ENCODE measurements around the gene SPOP.
"Not testable (repeated sequence)": the region's sequence is repeated elsewhere in the genome, so short reads cannot be mapped to it uniquely, and the experiment has no call there.

Gene SPOP

DNA sequence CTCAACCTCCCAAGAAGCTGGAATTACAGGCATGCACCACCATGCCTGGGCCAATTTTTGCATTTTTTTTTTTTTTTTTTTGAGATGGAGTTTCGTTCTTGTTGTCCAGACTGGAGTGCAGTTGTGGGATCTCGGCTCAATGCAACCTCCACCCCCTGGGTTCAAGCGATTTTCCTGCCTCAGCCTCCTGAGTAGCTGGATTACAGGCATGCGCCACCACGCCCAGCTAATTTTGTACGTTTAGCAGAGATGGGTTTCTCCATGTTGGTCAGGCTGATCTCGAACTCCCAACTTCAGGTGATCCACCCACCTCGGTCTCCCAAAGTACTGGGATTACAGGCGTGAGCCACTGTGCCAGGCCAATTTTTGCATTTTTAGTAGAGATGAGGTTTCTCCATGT is 127.1 kb downstream of the SPOP start:
- DNase-seq (ENCODE audit: low read depth in 2 of 2) = not testable (repeated sequence)

DNA sequence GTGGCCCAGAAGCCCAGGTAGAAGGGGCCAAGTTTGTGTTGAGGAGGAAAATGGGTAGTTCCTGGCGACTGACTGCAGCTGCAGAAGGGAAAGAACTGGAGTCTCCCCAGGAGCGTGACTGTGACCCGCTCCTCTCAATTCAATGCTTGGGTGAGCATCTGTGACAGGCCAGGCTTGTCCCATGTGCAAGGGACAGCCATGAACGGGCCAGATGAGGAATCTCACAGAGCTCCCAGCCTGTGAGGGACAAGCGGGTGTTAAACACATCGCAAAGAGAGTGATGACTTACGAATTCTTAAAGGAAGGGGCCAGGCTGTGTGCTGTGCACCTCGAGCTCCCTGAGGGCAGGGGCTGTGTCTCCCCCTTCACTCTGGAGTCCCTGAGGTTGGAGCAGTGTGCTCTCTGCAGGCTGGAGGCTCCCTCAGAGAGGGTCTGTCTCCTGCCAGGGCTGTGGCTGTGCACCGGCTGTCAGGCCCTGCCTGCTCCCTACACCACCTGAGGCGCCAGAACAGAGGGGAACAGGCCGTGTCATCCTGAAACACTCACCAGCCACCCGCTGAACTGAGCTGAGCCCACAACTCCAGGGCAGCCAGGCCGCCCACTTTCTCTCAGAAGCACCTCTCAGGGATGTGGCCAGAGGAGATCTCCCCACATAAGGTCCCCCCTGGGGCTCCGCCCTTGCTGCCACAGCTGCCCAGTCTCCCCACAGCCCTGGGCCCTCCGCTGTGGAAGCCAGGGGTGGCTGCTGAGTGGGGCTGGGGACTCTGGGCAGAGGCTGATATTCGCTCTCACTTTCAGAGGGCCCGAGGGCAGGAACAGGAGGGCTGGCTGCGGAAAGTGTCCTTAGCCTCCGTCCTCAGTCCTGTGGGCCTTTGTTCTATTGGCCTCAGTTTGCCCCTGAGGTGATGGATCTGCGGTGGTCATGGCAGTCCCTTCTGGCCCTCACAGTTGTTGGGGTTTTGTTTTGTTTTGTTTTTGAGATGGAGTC is 127.9 kb downstream of the SPOP start:
- no peak for DNase-seq (ENCODE audit: low read depth in 2 of 2)

GRCh38 chr17:49549311-49549605 is 128.6 kb downstream of the SPOP start:
- DNase-seq (ENCODE audit: low read depth in 2 of 2) = no peak
